Activated B cell treated with CpG ODN at 0.5 μM for 24 hours (primary cell): ENCODE data around the gene RIPPLY2. TPM values are rescaled to one million over a fixed set of nuclear protein-coding genes. Genes with fewer than 3 reads are reported as not detected.

Experiments
- ATAC-seq: fragments of 200-7000 bp; cut with Tn5 transposase; one replicate; pipeline ENCODE4 v1.10.0; 2021; ENCODE audit warnings: low read depth, mild to moderate bottlenecking, moderate library complexity
- CTCF ChIA-PET: fragments of 350-600 bp; sonication (Branson Sonifier 250); formaldehyde crosslinking; loops from one replicate; lab custom pipeline; 2021; ENCODE audit warnings: antibody characterized with exemption; lab: Charles Lee
- POLR2A ChIA-PET: fragments of 350-600 bp; sonication (Branson Sonifier 250); formaldehyde crosslinking; loops from one replicate; lab custom pipeline; 2021; ENCODE audit warnings: antibody characterized with exemption; lab: Charles Lee
- DNase-seq: peaks from one replicate; pipeline ENCODE4 v3.0.0; 2022
- H3K27ac Mint-ChIP-seq: one replicate; pipeline ENCODE4 v1.8.0; 2020; ENCODE audit warnings: mixed read lengths
- H3K27me3 Mint-ChIP-seq: one replicate; pipeline ENCODE4 v1.8.0; 2021; ENCODE audit warnings: mixed read lengths
- H3K36me3 Mint-ChIP-seq: one replicate; pipeline ENCODE4 v1.8.0; 2021; ENCODE audit warnings: low read depth, mixed read lengths
- H3K4me1 Mint-ChIP-seq: one replicate; pipeline ENCODE4 v1.8.0; 2021; ENCODE audit warnings: mixed read lengths
- H3K4me3 Mint-ChIP-seq: one replicate; pipeline ENCODE4 v1.8.0; 2020; ENCODE audit warnings: mild to moderate bottlenecking, mixed read lengths
- H3K9me3 Mint-ChIP-seq: one replicate; pipeline ENCODE4 v1.8.0; 2020; ENCODE audit warnings: mixed read lengths
- CTCF ChIP-seq: fragments of 200-600 bp; IDR thresholded peaks from one replicate; pipeline ENCODE4 v1.8.0; 2022; ENCODE audit warnings: antibody characterized with exemption, mild to moderate bottlenecking
- intact Hi-C: fragments of 100-400 bp; cut with micrococcal nuclease; formaldehyde crosslinking; loops from one replicate; pipeline ENCODE4 v1.15.1; 2024
- total RNA-seq: library from RNA; stranded (reverse); gene quantifications from 2 replicates; pipeline ENCODE4 v1.2.3, GENCODE V29; 2022

Gene RIPPLY2
- total RNA-seq, 1 donor from 2014 or later: not detected

DNA sequence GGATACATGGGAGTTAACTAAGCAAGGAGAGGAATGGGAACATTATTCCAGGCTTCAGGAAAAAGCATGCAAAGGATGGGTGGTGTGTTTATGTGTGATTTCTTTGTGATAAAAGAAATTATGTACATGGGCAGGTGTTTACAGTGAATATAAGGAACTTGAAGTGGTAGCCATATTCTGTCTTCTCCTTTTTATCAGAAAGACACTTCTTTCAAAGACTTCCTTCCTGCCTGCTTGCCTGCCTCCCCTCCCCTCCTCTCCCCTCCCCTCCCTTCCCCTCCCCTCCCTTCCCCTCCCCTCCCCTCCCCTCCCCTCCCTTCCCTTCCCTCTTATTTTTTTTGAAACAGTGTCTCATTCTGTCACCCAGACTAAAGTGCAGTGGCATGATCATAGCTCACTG, 20.7 kb downstream of the RIPPLY2 start:
- Mint-ChIP-seq H3K9me3 (peaks cover 3% of the 10 kb centered on the region), H3K27me3 (no peaks in the 10 kb centered on the region), H3K36me3 (peaks cover 42% of the 10 kb centered on the region), H3K27ac (no peak overlapping the region), H3K4me3 (no peak overlapping the region), H3K4me1 (peaks cover 36% of the 10 kb centered on the region)
- no peak for ATAC-seq
- POLR2A ChIA-PET: no interaction called here
- no peak for DNase-seq
- no peak for TF ChIP-seq CTCF
- intact Hi-C loops: no loop called here
- CTCF ChIA-PET: no interaction called here

GRCh38 chr6:83875843-83876242, 22.7 kb downstream of the RIPPLY2 start:
- no peak for TF ChIP-seq CTCF
- no peak overlapping the region for H3K4me3 Mint-ChIP-seq
- H3K27ac Mint-ChIP-seq: no peak overlapping the region
- DNase-seq (no peak), ATAC-seq (no peak)
- POLR2A ChIA-PET: no interaction called here
- H3K9me3 Mint-ChIP-seq: peaks cover 3% of the 10 kb centered on the region
- peaks cover 56% of the 10 kb centered on the region for H3K4me1 Mint-ChIP-seq
- intact Hi-C loops: no loop called here
- H3K27me3 Mint-ChIP-seq: no peaks in the 10 kb centered on the region
- peaks cover 26% of the 10 kb centered on the region for H3K36me3 Mint-ChIP-seq
- CTCF ChIA-PET: no interaction called here

- no peaks in the 10 kb centered on the region for H3K27me3 Mint-ChIP-seq
- H3K27ac Mint-ChIP-seq: no peak overlapping the region
- H3K9me3 Mint-ChIP-seq: peaks cover 3% of the 10 kb centered on the region
- POLR2A ChIA-PET: no interaction called here
- ATAC-seq (no peak), DNase-seq (no peak)
- intact Hi-C loops: no loop called here
- H3K4me3 Mint-ChIP-seq: no peak overlapping the region
- no peak for TF ChIP-seq CTCF
- CTCF ChIA-PET: interaction anchor here (1.8 kb wide), 1 partner anchor 341 kb away, joined by 6 read pairs; no protein-coding TSS in a partner anchor
- H3K36me3 Mint-ChIP-seq: peaks cover 24% of the 10 kb centered on the region
- peaks cover 42% of the 10 kb centered on the region for H3K4me1 Mint-ChIP-seq
Measured at GRCh38 chr6:83878902-83879644, 25.9 kb downstream of the RIPPLY2 start.

- ATAC-seq (no peak), DNase-seq (no peak)
- intact Hi-C loops: loop anchor here (2.0 to 10.0 kb wide), 3 partner anchors 19 to 885 kb away; partner anchors contain the start of gene TBX18
- H3K4me3 Mint-ChIP-seq: no peak overlapping the region
- peaks cover 44% of the 10 kb centered on the region for H3K4me1 Mint-ChIP-seq
- H3K9me3 Mint-ChIP-seq: no peaks in the 10 kb centered on the region
- peaks cover 21% of the 10 kb centered on the region for H3K36me3 Mint-ChIP-seq
- no peak for TF ChIP-seq CTCF
- ChIA-PET POLR2A (no interaction called here), CTCF (interaction anchor here (1.8 kb wide), 1 partner anchor 341 kb away, joined by 6 read pairs; no protein-coding TSS in a partner anchor)
- no peaks in the 10 kb centered on the region for H3K27me3 Mint-ChIP-seq
- H3K27ac Mint-ChIP-seq: peak overlapping the region; percentile 19
Measured at GRCh38 chr6:83879746-83880145, 26.6 kb downstream of the RIPPLY2 start.

GRCh38 chr6:83883240-83883639, 30.1 kb downstream of the RIPPLY2 start:
- H3K4me1 Mint-ChIP-seq: peaks cover 42% of the 10 kb centered on the region
- ChIA-PET POLR2A (no interaction called here), CTCF (interaction anchor here (0.9 to 1.6 kb wide), 3 partner anchors 23 to 1440 kb away, joined by 3 to 6 read pairs (median 4); partner anchors contain the start of gene CYB5R4)
- intact Hi-C loops: loop anchor here (10.0 kb wide), 2 partner anchors 808 to 882 kb away; partner anchors contain the start of gene TBX18
- no peaks in the 10 kb centered on the region for H3K9me3 Mint-ChIP-seq
- no peak overlapping the region for H3K4me3 Mint-ChIP-seq
- H3K27ac Mint-ChIP-seq: no peak overlapping the region
- DNase-seq (no peak), ATAC-seq (no peak)
- peaks cover 8% of the 10 kb centered on the region for H3K36me3 Mint-ChIP-seq
- TF ChIP-seq CTCF: no peak
- H3K27me3 Mint-ChIP-seq: no peaks in the 10 kb centered on the region
